HG03103 (cell line): ENCODE data around the gene ZNF205.

Experiments used
- ATAC-seq: cut with Tn5 transposase; IDR thresholded peaks from one replicate; pipeline ENCODE4 v1.9.1; 2021; ENCODE audit warnings: low read depth; ENCODE audit not compliant: unreplicated experiment

ZNF205 gene

GRCh38 chr16:3084491-3084890 lies 27.9 kb upstream of the ZNF205 start:
- no peak for ATAC-seq

- no peak for ATAC-seq
Observed at GRCh38 chr16:3084969-3085670, 27.3 kb upstream of the ZNF205 start.

- ATAC-seq = no peak
Observed at GRCh38 chr16:3085868-3086595, 26.4 kb upstream of the ZNF205 start.

GRCh38 chr16:3086596-3087242 lies 25.7 kb upstream of the ZNF205 start:
- ATAC-seq = no peak

- no peak for ATAC-seq
Observed at GRCh38 chr16:3087243-3088235, 24.8 kb upstream of the ZNF205 start.

GRCh38 chr16:3088450-3088849 lies 23.9 kb upstream of the ZNF205 start:
- ATAC-seq = no peak

- ATAC-seq = no peak
Observed at GRCh38 chr16:3088925-3089716, 23.3 kb upstream of the ZNF205 start.

- ATAC-seq = no peak
Observed at GRCh38 chr16:3089717-3090592, 22.4 kb upstream of the ZNF205 start.

- ATAC-seq = no peak
Observed at GRCh38 chr16:3091551-3091950, 20.8 kb upstream of the ZNF205 start.

GRCh38 chr16:3092501-3092941 lies 19.9 kb upstream of the ZNF205 start:
- ATAC-seq = no peak

GRCh38 chr16:3094289-3095027 lies 17.9 kb upstream of the ZNF205 start:
- no peak for ATAC-seq

- ATAC-seq = peak; percentile 68
Observed at GRCh38 chr16:3095869-3096268, 16.5 kb upstream of the ZNF205 start.

- ATAC-seq = no peak
Observed at GRCh38 chr16:3096362-3096761, 16.0 kb upstream of the ZNF205 start.

- ATAC-seq = no peak
Observed at GRCh38 chr16:3097266-3097665, 15.1 kb upstream of the ZNF205 start.

GRCh38 chr16:3098459-3099394 lies 13.7 kb upstream of the ZNF205 start, which contains the start of gene ZSCAN10:
Gene ZSCAN10, minus strand, starts transcription at chr16:3099294. Its CDS starts 6,357 bp downstream, at chr16:3092937.
- ATAC-seq = no peak

- no peak for ATAC-seq
Observed at GRCh38 chr16:3099395-3099731, 13.0 kb upstream of the ZNF205 start.
